Right lobe of liver (tissue), 4 donors: Measurements from ENCODE around the gene SYNGAP1.

ENCODE experiments used
- POLR2A ChIP-seq: fragments of 450-650 bp; IDR thresholded peaks from one replicate; pipeline ENCODE4 v1.6.1; 2017; ENCODE audit warnings: antibody characterized with exemption, mild to moderate bottlenecking
- TF ChIP-seq, protein P1 (sequence below), 4 donors: fragments of 200-600 bp in 3 of 4; fragments of 450-650 bp in 1 of 4; IDR thresholded peaks; one replicate each; pipeline versions ENCODE4 v1.5.1 to v1.8.0; 2016 to 2022; ENCODE audit warnings: antibody characterized with exemption in 4 of 4, mild to moderate bottlenecking in 2 of 4
- donor health status: DM: no; HTN: no; CAD: no.
- donor health status: DM: no; HTN: no; CAD: no.
- donor health status: DM: no; HTN: yes; CAD: no.

DNA sequence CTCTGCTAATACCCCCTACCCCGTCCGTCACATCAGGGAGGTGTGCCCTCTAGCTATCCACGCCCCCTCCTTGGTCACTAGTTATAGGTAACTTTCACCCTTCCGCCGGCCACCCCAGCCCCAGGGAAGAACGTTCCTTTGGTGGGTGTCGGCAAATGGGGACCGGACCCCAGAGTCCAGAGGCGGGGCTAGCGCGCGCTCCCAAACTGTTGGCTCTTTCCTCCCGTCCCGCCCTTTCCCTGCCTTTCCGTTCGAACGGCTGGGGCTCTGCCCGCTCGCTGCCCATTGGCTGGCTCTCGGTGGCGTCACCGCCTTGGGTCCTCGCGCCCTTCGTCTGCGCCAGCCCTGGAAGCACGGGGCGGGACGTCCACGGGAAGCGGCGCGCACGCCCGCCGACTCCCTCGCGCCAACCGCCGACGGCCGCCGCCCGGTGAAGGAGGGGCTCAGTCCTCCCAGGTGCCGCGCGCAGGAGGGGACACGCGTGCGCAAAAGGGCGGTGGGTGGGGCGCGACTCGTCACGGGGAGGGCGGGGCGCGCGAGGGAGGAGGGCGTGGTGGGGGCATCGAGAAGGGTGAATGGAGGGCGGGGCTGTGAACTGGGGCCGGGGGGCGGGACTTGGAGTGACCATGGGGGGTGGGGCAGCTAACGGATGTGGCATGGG is 9.7 kb upstream of the SYNGAP1 start:
- TF ChIP-seq, protein P1, sequence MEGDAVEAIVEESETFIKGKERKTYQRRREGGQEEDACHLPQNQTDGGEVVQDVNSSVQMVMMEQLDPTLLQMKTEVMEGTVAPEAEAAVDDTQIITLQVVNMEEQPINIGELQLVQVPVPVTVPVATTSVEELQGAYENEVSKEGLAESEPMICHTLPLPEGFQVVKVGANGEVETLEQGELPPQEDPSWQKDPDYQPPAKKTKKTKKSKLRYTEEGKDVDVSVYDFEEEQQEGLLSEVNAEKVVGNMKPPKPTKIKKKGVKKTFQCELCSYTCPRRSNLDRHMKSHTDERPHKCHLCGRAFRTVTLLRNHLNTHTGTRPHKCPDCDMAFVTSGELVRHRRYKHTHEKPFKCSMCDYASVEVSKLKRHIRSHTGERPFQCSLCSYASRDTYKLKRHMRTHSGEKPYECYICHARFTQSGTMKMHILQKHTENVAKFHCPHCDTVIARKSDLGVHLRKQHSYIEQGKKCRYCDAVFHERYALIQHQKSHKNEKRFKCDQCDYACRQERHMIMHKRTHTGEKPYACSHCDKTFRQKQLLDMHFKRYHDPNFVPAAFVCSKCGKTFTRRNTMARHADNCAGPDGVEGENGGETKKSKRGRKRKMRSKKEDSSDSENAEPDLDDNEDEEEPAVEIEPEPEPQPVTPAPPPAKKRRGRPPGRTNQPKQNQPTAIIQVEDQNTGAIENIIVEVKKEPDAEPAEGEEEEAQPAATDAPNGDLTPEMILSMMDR (IDR thresholded peaks at IDR 0.05): no peak
- peak; percentile 78 for TF ChIP-seq POLR2A
